ENCODE measurements around the gene SAP130. TPM values are rescaled to one million over a fixed set of nuclear protein-coding genes. Genes with fewer than 3 reads are reported as not detected.

SAP130 gene
- total RNA-seq, 2 donors from 2014 or later: 47.7 to 58.9 TPM

DNA sequence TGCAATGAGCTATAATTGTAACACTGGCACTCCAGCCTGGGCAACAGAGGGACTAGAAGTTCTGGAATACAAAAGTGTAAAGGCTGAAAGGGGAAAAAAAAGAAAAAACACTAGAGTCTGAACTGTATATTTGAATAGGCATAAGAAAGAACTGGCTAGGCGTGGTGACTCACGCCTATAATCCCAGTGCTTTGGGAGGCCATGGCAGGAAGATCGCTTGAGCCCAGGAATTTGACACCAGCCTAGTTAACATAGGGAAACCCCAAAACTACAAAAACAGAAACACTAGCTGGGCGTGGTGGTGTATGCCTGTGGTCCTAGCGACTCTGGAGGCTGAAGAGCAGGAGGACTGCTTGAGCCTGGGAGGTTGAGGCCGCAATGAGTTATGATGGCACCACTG is 70.6 kb downstream of the SAP130 start:
- H3K9me3 ChIP-seq (ENCODE audit: control insufficient read depth, low read length): no peaks in the 10 kb centered on the region
- H3K27ac ChIP-seq (ENCODE audit: low read depth, low read length): no peak overlapping the region
- H3K4me1 ChIP-seq (ENCODE audit: control insufficient read depth, insufficient read depth, low read length): no peaks in the 10 kb centered on the region
- Mint-ChIP-seq H3K27me3 (ENCODE audit: insufficient read depth) (no peaks in the 10 kb centered on the region), H3K4me1 (no peaks in the 10 kb centered on the region), H3K27ac (no peak overlapping the region), H3K36me3 (ENCODE audit: low read depth) (peaks cover 48% of the 10 kb centered on the region), H3K4me3 (no peak overlapping the region), H3K9me3 (no peaks in the 10 kb centered on the region)
- no peak overlapping the region for H3K4me3 ChIP-seq (ENCODE audit: low read length)
- TF ChIP-seq, protein P1, sequence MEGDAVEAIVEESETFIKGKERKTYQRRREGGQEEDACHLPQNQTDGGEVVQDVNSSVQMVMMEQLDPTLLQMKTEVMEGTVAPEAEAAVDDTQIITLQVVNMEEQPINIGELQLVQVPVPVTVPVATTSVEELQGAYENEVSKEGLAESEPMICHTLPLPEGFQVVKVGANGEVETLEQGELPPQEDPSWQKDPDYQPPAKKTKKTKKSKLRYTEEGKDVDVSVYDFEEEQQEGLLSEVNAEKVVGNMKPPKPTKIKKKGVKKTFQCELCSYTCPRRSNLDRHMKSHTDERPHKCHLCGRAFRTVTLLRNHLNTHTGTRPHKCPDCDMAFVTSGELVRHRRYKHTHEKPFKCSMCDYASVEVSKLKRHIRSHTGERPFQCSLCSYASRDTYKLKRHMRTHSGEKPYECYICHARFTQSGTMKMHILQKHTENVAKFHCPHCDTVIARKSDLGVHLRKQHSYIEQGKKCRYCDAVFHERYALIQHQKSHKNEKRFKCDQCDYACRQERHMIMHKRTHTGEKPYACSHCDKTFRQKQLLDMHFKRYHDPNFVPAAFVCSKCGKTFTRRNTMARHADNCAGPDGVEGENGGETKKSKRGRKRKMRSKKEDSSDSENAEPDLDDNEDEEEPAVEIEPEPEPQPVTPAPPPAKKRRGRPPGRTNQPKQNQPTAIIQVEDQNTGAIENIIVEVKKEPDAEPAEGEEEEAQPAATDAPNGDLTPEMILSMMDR (conservative IDR thresholded peaks at IDR 0.05): no peak
- no peak overlapping the region for H3K9ac ChIP-seq (ENCODE audit: extremely low read depth, low read length, poor library complexity, severe bottlenecking)
- H3K27me3 ChIP-seq (ENCODE audit: control insufficient read depth, insufficient read depth, low read length, poor library complexity, severe bottlenecking): no peaks in the 10 kb centered on the region
- peak; percentile 38 for DNase-seq
- whole genome bisulfite sequencing, 2 experiments (ENCODE audit: insufficient coverage in 1 of 2, insufficient read length in 1 of 2): 75 to 84% methylated on average over 3 to 6 of the region's 6 CpGs
- peaks cover 57% of the 10 kb centered on the region for H3K36me3 ChIP-seq (ENCODE audit: control insufficient read depth, insufficient read depth, low read length)

DNA sequence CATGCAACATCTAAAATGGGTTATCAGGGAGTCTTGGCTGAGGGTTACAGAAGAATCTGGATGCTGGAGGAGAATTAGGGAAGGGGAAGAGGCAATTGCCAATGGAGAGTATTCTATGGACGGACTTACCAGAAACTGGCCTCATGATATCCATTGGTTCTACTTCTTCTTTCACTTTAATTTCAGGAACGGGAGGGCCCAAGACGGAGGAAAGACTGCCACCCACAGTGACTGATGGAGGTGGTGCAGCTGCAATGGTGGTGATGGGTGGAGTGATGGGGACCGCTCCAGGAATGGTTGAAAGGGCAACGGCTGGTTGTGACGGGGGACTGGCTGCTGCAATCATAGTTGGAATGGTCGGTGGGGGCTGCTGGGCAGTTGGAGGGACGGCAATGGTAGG is 73.0 kb downstream of the SAP130 start:
- Histone ChIP-seq H3K27me3 (ENCODE audit: control insufficient read depth, insufficient read depth, low read length, poor library complexity, severe bottlenecking) (no peaks in the 10 kb centered on the region), H3K4me3 (ENCODE audit: low read length) (no peak overlapping the region), H3K9me3 (ENCODE audit: control insufficient read depth, low read length) (no peaks in the 10 kb centered on the region), H3K36me3 (ENCODE audit: control insufficient read depth, insufficient read depth, low read length) (peaks cover 52% of the 10 kb centered on the region), H3K4me1 (ENCODE audit: control insufficient read depth, insufficient read depth, low read length) (no peaks in the 10 kb centered on the region), H3K27ac (ENCODE audit: low read depth, low read length) (no peak overlapping the region), H3K9ac (ENCODE audit: extremely low read depth, low read length, poor library complexity, severe bottlenecking) (no peak overlapping the region)
- no peaks in the 10 kb centered on the region for H3K4me1 Mint-ChIP-seq
- H3K4me3 Mint-ChIP-seq: no peak overlapping the region
- peak; percentile 23 for DNase-seq
- H3K36me3 Mint-ChIP-seq (ENCODE audit: low read depth): peaks cover 40% of the 10 kb centered on the region
- WGBS, 2 experiments (ENCODE audit: insufficient coverage in 1 of 2, insufficient read length in 1 of 2): 97 to 100% methylated on average over 5 to 8 of the region's 8 CpGs
- no peaks in the 10 kb centered on the region for H3K27me3 Mint-ChIP-seq (ENCODE audit: insufficient read depth)
- no peak overlapping the region for H3K27ac Mint-ChIP-seq
- TF ChIP-seq, protein P1 (conservative IDR thresholded peaks at IDR 0.05): no peak
- no peaks in the 10 kb centered on the region for H3K9me3 Mint-ChIP-seq

DNA sequence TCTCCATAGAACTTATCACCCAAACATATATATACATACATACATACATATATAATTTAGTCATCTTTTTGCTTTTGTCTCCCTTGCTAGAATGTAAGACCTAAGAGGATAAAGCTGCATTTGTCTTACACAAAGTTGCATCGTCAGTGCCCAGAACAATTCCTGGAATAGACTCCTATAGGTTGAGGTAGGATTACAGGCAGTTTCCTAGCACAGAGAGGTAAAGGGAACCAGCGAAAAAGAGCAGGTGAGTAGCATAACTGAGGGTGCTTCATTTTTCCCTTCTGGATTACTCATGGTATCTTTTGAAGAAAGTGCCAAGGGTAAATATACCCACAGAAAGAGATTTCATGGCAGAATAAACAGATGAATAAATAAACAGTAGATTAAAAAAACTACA is 74.0 kb downstream of the SAP130 start:
- no peaks in the 10 kb centered on the region for H3K4me1 ChIP-seq (ENCODE audit: control insufficient read depth, insufficient read depth, low read length)
- Mint-ChIP-seq H3K27ac (no peak overlapping the region), H3K36me3 (ENCODE audit: low read depth) (peaks cover 44% of the 10 kb centered on the region), H3K4me1 (no peaks in the 10 kb centered on the region), H3K9me3 (no peaks in the 10 kb centered on the region), H3K4me3 (no peak overlapping the region), H3K27me3 (ENCODE audit: insufficient read depth) (no peaks in the 10 kb centered on the region)
- H3K4me3 ChIP-seq (ENCODE audit: low read length): no peak overlapping the region
- H3K27ac ChIP-seq (ENCODE audit: low read depth, low read length): no peak overlapping the region
- TF ChIP-seq, protein P1 (conservative IDR thresholded peaks at IDR 0.05): no peak
- peaks cover 59% of the 10 kb centered on the region for H3K36me3 ChIP-seq (ENCODE audit: control insufficient read depth, insufficient read depth, low read length)
- no peak overlapping the region for H3K9ac ChIP-seq (ENCODE audit: extremely low read depth, low read length, poor library complexity, severe bottlenecking)
- no peaks in the 10 kb centered on the region for H3K9me3 ChIP-seq (ENCODE audit: control insufficient read depth, low read length)
- H3K27me3 ChIP-seq (ENCODE audit: control insufficient read depth, insufficient read depth, low read length, poor library complexity, severe bottlenecking): no peaks in the 10 kb centered on the region
- DNase-seq: peak; percentile 11
- 92 to 96% methylated on average over 2 of the region's 2 CpGs for WGBS, 2 experiments (ENCODE audit: insufficient coverage in 1 of 2, insufficient read length in 1 of 2)
